ENCODE data around the gene FNIP1. TPM values are rescaled to one million over a fixed set of nuclear protein-coding genes. Genes with fewer than 3 reads are reported as not detected.
"Not testable (repeated sequence)": the region's sequence is repeated elsewhere in the genome, so short reads cannot be mapped to it uniquely, and the experiment has no call there.

FNIP1 gene
- total and polyA plus RNA-seq, 2 experiments from 2014 or later = 20.7 to 73.4 TPM

DNA sequence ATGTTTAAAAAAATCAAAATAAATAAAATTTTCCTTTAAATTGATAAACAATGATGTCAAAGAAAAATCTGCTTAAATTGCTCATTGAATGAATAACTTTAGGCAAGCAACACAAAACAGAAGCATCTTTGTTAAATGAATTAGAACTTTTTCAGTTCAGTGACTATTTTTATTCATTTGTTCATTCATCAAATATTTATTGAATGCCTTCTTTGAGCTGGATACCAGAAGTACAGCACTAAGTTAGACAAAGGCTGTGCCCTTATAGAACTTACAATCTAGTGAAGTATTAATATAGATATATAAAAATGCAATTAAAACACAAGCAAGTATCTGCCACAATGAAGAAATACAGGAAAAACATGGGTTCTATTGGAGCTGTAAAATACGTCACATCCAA is 10.8 kb downstream of the FNIP1 start:
- peaks cover 97% of the 10 kb centered on the region for H4K20me1 ChIP-seq (ENCODE audit: insufficient read depth, poor library complexity, severe bottlenecking)
- H3K9me2 ChIP-seq (replicated peaks; ENCODE audit: insufficient read depth) = no peaks in the 10 kb centered on the region
- no peaks in the 10 kb centered on the region for H3K36me3 ChIP-seq (replicated peaks; ENCODE audit: insufficient read depth, low read depth)
- no peaks in the 10 kb centered on the region for H3K27me3 ChIP-seq
- WGBS (ENCODE audit: low lambda C conversion rate, missing lambda C conversion rate) = 97% methylated on average over 1 of the region's 1 CpG
- H3K79me2 ChIP-seq = peaks cover 100% of the 10 kb centered on the region
- H2AFZ ChIP-seq = no peak overlapping the region
- H3K4me3 ChIP-seq = no peak overlapping the region
- no peak overlapping the region for H3K4me2 ChIP-seq
- TF ChIP-seq EZH2 (IDR thresholded peaks at IDR 0.05; ENCODE audit: borderline replicate concordance) = no peak
- TF ChIP-seq CTCF (IDR thresholded peaks at IDR 0.05; ENCODE audit: poor library complexity) = no peak
- no peak for TF ChIP-seq EZH2phosphoT487 (IDR thresholded peaks at IDR 0.05; ENCODE audit: low read depth, severe bottlenecking, unreplicated experiment)
- H3K27ac ChIP-seq = no peak overlapping the region
- DNase-seq (ENCODE audit: low spot score) = no peak
- H3K4me1 ChIP-seq (ENCODE audit: insufficient read depth) = no peaks in the 10 kb centered on the region
- H3K9me3 ChIP-seq (ENCODE audit: low read depth) = no peaks in the 10 kb centered on the region

DNA sequence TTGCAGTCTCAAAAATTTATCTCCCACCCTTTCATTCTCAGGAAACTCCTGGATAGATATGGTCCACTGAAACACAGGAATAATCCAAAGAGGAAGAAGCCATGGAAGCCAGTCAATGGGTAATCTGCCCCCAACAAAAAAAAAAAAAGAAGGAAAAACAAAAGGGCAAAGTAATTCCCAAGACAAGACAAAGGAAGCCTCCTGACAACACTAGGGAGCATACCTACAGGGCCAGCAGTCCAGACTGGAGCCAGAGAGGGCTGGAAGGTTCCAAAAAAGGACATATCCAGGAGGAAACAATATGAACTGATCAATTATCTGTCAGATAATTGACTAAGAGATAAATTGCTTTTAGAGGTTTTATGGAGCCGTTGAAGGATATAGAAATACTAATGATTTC is 12.9 kb downstream of the FNIP1 start:
- Histone ChIP-seq H3K9me3 (ENCODE audit: low read depth) (no peaks in the 10 kb centered on the region), H4K20me1 (ENCODE audit: insufficient read depth, poor library complexity, severe bottlenecking) (peaks cover 96% of the 10 kb centered on the region), H3K27me3 (no peaks in the 10 kb centered on the region), H2AFZ (no peak overlapping the region), H3K27ac (no peak overlapping the region), H3K79me2 (peaks cover 100% of the 10 kb centered on the region), H3K36me3 (replicated peaks; ENCODE audit: insufficient read depth, low read depth) (no peaks in the 10 kb centered on the region), H3K4me2 (no peak overlapping the region), H3K4me3 (no peak overlapping the region), H3K4me1 (ENCODE audit: insufficient read depth) (no peaks in the 10 kb centered on the region), H3K9me2 (replicated peaks; ENCODE audit: insufficient read depth) (no peaks in the 10 kb centered on the region)
- TF ChIP-seq EZH2phosphoT487 (IDR thresholded peaks at IDR 0.05; ENCODE audit: low read depth, severe bottlenecking, unreplicated experiment) (no peak), EZH2 (IDR thresholded peaks at IDR 0.05; ENCODE audit: borderline replicate concordance) (no peak), CTCF (IDR thresholded peaks at IDR 0.05; ENCODE audit: poor library complexity) (no peak)
- no peak for DNase-seq (ENCODE audit: low spot score)
- WGBS (ENCODE audit: low lambda C conversion rate, missing lambda C conversion rate) = 74% methylated on average over 1 of the region's 1 CpG

DNA sequence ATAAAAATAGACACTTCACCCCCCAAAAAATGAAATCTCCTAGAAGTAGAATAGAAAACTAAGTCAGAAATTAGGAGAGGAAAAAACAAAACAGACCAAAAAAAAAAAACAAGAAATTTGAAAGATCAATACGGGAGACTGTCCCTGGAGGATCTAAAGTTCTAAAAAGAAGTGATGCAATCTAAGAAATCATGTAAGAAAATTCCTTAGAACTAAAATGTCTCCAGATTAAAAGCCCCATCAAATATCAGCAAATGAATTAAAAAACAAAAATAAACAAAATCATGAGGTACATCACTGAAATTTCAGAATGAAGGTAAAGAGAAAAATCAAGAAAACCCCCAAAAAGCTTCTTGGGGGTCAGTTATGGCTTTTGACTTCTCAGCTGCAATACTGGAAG is 13.5 kb downstream of the FNIP1 start:
- Histone ChIP-seq H3K9me3 (ENCODE audit: low read depth) (no peaks in the 10 kb centered on the region), H3K4me2 (no peak overlapping the region), H3K9me2 (replicated peaks; ENCODE audit: insufficient read depth) (no peaks in the 10 kb centered on the region), H2AFZ (no peak overlapping the region), H4K20me1 (ENCODE audit: insufficient read depth, poor library complexity, severe bottlenecking) (peaks cover 91% of the 10 kb centered on the region), H3K27ac (no peak overlapping the region), H3K27me3 (no peaks in the 10 kb centered on the region), H3K79me2 (peaks cover 94% of the 10 kb centered on the region), H3K4me1 (ENCODE audit: insufficient read depth) (no peaks in the 10 kb centered on the region), H3K36me3 (replicated peaks; ENCODE audit: insufficient read depth, low read depth) (no peaks in the 10 kb centered on the region), H3K4me3 (no peak overlapping the region)
- no peak for TF ChIP-seq EZH2 (IDR thresholded peaks at IDR 0.05; ENCODE audit: borderline replicate concordance)
- TF ChIP-seq CTCF (IDR thresholded peaks at IDR 0.05; ENCODE audit: poor library complexity) = no peak
- TF ChIP-seq EZH2phosphoT487 (IDR thresholded peaks at IDR 0.05; ENCODE audit: low read depth, severe bottlenecking, unreplicated experiment) = no peak
- DNase-seq (ENCODE audit: low spot score) = no peak
- WGBS (ENCODE audit: low lambda C conversion rate, missing lambda C conversion rate) = 100% methylated on average over 1 of the region's 1 CpG

- DNase-seq (ENCODE audit: low spot score) = no peak
- H2AFZ ChIP-seq = no peak overlapping the region
- H3K36me3 ChIP-seq (replicated peaks; ENCODE audit: insufficient read depth, low read depth) = no peaks in the 10 kb centered on the region
- peaks cover 89% of the 10 kb centered on the region for H4K20me1 ChIP-seq (ENCODE audit: insufficient read depth, poor library complexity, severe bottlenecking)
- H3K9me2 ChIP-seq (replicated peaks; ENCODE audit: insufficient read depth) = no peaks in the 10 kb centered on the region
- 98% methylated on average over 11 of the region's 11 CpGs for WGBS (ENCODE audit: low lambda C conversion rate, missing lambda C conversion rate)
- no peak overlapping the region for H3K4me3 ChIP-seq
- H3K4me2 ChIP-seq = no peak overlapping the region
- peaks cover 93% of the 10 kb centered on the region for H3K79me2 ChIP-seq
- H3K4me1 ChIP-seq (ENCODE audit: insufficient read depth) = no peaks in the 10 kb centered on the region
- TF ChIP-seq CTCF (IDR thresholded peaks at IDR 0.05; ENCODE audit: poor library complexity) = no peak
- TF ChIP-seq EZH2 (IDR thresholded peaks at IDR 0.05; ENCODE audit: borderline replicate concordance) = no peak
- no peak for TF ChIP-seq EZH2phosphoT487 (IDR thresholded peaks at IDR 0.05; ENCODE audit: low read depth, severe bottlenecking, unreplicated experiment)
- H3K27ac ChIP-seq = no peak overlapping the region
- no peaks in the 10 kb centered on the region for H3K9me3 ChIP-seq (ENCODE audit: low read depth)
- no peaks in the 10 kb centered on the region for H3K27me3 ChIP-seq
Measured at GRCh38 chr5:131782717-131783116, 14.1 kb downstream of the FNIP1 start.

DNA sequence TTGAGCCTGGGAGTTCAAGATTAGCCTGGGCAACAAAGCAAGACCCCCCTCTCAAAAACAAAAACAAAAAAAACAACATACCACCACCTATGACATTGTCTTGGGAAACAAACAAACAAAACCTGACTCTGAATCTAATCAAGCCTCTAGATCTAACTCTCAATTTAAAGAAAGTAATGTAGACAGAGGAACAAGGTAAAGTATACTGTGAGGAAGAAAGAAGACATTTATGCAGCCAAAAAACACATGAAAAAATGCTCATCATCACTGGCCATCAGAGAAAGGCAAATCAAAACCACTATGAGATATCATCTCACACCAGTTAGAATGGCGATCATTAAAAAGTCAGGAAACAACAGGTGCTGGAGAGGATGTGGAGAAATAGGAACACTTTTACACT is 18.7 kb downstream of the FNIP1 start:
- H3K9me3 ChIP-seq (ENCODE audit: low read depth); H3K27ac ChIP-seq; H3K36me3 ChIP-seq (replicated peaks; ENCODE audit: insufficient read depth, low read depth); H2AFZ ChIP-seq; H3K4me2 ChIP-seq; H3K4me1 ChIP-seq (ENCODE audit: insufficient read depth); H3K9me2 ChIP-seq (replicated peaks; ENCODE audit: insufficient read depth); H3K27me3 ChIP-seq; DNase-seq (ENCODE audit: low spot score); H3K4me3 ChIP-seq: not testable (repeated sequence)
- H3K79me2 ChIP-seq = peaks cover 93% of the 10 kb centered on the region
- WGBS (ENCODE audit: low lambda C conversion rate, missing lambda C conversion rate) = 89% methylated on average over 1 of the region's 1 CpG
- peaks cover 92% of the 10 kb centered on the region for H4K20me1 ChIP-seq (ENCODE audit: insufficient read depth, poor library complexity, severe bottlenecking)

Data from hepatocyte (in vitro differentiated cells).